HK-2 (cell line): ENCODE data around the gene PAWR.
A peak's percentile ranks its signal among the peaks of the same experiment; 100 is the strongest.

Experiments
- DNase-seq: peaks from one replicate; pipeline ENCODE4 v3.0.0-alpha.2; 2018; ENCODE audit not compliant: unreplicated experiment

Gene PAWR

DNA sequence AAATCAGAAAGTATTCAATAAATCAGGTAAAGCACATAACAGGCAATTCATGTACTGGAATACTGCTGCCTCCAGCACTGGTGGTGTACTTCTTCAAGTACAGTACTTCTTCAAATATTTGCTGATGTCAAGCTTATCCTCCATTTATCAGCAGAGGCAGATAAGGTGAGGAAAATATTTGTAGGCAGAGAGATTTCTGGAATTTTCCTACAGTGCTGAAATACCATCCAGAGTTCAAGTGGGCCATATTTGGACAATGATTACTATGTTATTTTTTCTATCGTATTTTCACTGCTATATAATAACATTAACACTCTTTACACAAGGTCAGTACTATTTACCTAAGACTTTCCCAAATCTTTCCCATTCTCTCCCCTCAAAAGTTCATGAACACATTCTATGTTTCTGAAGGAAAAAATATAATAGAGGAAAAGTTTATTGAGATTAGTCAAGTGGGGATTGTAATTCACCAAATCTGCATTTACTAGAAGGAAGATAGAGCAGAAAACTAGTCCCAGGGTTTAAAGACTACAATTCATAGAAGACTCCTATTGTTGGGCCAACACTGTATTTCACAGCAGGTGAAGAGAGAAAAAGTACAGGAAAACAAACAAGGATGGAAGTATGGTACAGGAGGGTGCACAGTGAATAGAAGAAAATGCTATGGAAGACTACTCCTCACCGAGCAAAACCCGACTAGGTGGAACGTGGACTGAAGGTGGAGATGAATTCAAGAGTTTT is 141.1 kb downstream of the PAWR start:
- DNase-seq, result no peak

DNA sequence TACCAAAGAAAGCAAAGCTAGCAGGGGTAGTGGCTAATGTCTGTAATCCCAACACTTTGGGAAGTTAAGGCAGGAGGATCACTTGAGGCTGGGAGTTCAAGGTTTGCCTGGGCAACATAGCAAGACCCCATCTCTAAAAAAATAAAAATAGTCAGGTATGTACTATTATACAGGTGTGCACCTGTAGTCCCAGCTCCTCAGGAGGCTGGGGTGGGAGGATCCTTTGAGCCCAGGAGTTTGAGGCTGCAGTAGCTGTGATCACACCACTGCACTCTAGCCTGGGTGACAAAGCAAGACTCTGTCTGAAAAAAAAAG is 142.2 kb downstream of the PAWR start:
- DNase-seq, result no peak

DNA sequence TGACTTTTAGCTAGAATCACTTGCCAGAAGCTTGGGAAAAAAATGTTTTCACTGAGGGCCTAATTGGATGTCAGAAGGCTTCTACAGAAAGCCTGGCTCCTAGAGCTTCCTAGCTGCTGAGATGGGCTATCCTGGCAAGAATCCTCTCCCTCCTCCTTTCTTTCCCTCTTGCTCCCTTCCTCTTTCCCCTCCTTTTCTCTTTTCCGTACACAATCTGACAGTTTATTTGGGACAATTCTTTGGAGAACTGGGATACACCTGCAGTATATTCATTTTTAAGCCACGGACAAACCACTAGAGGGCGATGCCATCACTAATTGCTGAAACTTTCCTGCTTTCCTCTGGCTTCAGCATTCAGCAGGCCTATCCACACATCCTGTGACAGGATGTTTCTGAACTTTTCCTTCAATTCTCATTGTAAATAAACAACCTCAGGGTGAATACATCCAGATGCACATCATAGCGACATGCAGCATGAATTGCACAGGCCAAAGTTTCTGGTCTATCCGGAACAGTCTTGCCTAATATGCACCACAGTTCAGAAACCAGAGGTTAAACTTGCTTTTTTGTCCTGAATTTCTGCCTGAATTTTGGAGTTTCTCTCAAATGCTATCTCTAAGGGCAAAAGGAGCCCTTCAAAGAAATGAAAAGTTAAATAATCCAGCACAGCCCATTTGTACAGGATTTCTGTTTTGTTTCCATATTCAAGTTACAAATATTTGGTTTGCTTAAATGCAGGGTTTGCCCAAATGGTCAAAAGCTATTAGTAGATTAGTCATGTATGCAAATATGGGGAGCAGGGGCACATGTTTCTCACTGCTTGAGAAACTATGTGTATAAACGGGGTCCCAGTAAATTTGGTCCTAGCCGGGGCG is 142.8 kb downstream of the PAWR start:
- DNase-seq, result peak; percentile 71

DNA sequence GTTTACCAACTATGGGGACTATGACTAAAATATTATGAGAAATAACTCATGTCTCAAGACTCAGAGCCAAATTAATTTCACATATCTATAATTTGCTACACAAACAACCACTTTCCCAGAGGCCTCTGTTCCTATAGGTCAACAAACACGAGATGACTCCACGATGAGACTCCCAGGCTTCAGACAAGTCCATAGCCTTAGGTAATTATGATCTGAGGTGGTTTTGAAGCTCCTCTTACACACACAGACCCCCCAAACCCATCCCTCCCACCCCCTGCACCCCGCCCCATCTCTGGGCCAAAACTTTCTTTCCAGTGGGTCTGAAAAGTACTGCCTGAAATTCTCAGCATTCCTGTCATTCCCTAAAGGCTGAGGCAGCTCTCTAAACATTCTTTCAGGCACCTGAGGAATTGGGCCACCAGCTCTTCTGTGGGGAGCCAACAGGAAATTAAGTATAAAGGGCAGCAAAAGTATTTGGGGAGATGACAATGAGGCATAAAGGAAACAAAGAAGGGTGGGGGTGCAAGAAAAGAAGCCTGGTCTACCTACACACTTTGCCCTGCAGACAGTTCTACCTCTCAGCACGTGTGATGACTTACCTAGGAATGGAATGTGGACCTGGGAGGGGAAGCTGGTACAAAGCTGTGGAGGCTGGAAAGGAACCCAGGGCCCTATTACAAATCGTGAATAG is 143.6 kb downstream of the PAWR start:
- peak; percentile 85 for DNase-seq

DNA sequence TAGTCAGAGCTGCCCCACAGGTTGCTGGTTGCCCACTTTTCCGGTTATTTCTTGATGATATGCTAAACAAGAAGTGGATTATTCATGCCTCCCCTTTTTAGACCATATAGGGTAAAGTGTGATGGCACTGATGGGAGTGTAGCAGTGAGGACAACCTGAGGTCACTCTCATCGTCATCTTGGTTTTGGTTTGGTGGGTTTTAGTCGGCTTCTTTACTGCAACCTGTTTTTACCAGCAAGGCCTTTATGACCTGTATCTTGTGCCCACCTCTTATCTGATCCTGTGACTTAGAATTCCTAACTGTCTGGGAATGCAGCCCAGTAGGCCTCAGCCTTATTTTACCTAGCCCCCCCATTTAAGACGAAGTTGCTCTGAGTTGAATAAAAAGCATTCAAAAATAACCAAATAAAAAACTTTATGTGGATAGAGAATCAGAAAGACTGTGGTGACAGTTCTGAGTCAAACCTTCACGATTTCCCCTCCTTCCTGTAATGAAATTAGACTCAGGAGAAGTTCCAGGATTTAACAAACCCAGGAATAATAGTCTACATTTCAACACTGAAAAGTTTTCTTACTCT is 144.2 kb downstream of the PAWR start:
- DNase-seq, result peak; percentile 58

DNA sequence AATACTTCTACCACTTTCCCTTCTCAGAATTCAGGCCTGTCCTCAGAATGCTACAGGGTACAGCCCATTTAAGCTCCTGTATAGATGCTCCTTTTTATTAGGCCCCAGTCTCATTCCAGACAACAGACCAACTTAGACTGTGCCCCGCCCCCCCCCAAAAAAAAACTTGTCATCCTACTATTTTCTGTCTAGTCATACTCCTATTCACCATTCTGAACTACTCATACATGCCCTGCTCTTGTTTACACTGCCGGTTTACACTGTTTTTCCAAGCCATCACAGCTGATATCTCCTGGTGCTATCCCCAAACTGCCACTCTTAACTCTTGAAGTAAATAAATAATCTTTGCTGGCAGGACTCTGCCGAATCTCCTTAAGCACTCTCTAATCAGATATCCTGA is 146.3 kb downstream of the PAWR start:
- DNase-seq, result peak; percentile 29

DNA sequence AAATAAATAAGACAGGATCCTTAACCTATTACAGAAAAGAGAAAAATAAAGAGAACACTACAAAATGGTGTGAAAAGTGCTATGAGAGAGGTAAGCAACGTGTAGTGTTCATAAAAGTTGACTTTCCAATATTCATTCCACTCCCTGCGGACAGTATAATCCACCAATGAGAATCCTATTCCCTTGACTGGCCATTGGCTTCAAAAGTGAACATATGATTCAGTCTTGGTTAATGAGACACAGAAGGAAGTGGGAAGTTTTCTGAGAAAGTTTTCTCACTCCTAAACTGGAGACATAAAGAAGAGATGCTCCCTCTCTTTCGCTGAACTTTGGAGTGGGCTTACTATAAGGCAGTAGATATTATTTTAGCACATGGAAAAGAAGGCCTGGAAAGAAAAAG is 153.1 kb downstream of the PAWR start:
- DNase-seq, result no peak

DNA sequence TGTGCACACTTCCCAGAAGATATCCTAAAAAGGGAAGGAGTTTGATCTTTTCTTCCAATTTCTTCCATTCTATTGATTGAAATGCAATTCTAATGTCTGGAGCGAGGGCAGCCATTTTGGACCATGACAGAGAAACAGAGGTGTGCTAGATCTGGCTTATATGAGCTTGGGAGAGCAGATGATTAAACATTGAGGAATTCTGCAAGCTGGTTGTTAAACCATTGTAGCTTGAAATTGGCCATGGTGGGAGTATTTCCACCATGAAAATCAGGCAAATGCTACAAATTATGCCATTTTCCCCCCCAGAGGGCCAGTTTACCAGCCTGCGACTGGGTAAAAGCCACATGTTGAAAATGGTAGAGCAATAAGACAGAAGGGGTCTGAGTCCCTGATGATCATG is 155.0 kb downstream of the PAWR start:
- DNase-seq, result no peak
